Measurements from ENCODE around the gene SBK3.
A peak's percentile ranks its signal among the peaks of the same experiment; 100 is the strongest.
"Not testable (repeated sequence)": the region's sequence is repeated elsewhere in the genome, so short reads cannot be mapped to it uniquely, and the experiment has no call there.

The SBK3 gene

DNA sequence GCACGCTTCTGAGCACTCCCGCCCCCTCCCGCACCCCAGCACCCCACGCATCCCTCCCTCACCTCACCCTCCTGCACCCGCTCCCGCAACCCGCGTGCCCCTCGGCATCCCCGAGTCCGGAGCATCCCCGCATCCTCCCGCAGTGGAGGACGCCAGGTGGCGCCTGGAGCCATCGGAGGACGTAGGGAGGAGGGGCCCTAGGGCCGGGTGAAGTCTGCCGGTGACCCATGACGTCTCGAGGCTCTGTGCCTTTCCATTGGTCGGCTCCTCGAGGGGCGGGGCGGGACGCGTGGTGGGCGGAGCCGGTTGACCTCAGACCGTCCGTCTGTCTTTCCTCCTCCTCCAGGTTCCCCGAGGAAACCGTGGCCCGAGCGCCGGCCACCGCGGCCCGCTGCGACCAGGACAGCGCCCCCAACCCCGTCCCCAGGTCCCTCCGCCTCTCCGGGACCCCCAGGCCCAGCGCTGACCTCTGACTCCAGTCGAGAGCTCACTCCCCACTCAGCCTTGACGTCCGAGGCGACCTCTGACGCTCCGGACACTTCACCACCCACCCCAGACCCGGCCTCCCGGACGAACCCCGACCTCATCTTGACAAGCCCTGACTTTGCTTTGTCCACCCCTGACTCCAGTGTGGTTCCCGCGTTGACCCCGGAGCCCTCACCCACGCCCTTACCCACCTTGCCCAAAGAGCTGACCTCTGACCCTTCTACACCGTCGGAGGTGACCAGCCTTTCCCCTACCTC, 28.3 kb downstream of the SBK3 start:
- peak; percentile 88 for DNase-seq (ENCODE audit: low read depth)

DNA sequence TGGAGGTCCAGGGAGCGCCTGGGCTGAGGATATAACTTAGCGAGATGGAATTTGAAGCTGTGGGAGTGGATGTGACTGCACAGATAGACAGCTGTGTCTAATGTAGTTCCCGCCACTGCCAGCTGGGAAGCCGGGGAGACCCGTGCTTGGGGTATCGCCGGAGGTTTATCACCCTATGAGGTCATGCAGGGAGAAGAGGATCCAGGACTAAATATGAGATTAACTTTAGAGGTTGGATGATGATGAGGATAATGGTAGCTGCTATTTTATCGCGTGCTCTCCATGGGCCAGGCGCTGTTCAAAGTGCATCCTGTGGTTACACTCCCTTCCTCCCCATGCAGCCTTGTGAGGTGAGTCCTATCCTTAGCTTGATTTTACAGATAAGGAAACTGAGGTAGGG, 37.2 kb downstream of the SBK3 start:
- no peak for DNase-seq (ENCODE audit: low read depth)

DNA sequence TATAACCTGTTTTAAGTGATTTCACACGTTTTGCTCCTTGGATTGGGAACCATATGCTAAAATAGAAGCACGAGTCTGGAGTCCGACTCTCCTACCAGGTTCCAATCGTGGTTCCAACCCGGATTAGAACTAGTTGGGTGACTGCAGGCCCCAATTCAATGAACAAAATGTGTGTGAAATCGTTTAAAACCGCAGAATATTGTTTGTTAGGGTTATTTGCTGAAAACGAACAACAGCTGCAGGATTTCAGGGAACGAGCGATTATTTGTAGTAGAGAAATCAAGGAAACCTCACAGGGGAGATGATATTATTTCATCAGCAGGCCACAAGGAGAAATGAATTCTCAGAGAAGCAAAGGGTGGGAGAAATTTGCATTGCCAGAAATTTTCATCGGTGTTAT, 40.4 kb downstream of the SBK3 start:
- no peak for DNase-seq (ENCODE audit: low read depth)

DNA sequence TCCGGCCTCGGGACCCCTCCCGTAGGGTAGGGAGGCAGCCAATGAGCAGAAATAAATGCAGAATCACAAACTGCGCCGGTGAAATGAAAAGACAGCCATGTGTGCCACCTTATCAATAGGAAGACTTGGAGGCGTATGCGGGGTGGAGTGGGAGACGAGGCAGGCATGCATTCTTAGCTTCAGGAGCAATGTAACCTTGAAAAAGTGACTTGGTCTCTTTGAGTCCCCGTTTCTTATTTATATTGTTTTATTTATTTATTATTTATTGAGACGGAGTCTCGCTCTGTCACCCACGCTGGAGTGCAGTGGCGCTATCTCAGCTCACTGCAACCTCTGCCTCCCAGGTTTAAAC, 41.1 kb downstream of the SBK3 start:
- no peak for DNase-seq (ENCODE audit: low read depth)

DNA sequence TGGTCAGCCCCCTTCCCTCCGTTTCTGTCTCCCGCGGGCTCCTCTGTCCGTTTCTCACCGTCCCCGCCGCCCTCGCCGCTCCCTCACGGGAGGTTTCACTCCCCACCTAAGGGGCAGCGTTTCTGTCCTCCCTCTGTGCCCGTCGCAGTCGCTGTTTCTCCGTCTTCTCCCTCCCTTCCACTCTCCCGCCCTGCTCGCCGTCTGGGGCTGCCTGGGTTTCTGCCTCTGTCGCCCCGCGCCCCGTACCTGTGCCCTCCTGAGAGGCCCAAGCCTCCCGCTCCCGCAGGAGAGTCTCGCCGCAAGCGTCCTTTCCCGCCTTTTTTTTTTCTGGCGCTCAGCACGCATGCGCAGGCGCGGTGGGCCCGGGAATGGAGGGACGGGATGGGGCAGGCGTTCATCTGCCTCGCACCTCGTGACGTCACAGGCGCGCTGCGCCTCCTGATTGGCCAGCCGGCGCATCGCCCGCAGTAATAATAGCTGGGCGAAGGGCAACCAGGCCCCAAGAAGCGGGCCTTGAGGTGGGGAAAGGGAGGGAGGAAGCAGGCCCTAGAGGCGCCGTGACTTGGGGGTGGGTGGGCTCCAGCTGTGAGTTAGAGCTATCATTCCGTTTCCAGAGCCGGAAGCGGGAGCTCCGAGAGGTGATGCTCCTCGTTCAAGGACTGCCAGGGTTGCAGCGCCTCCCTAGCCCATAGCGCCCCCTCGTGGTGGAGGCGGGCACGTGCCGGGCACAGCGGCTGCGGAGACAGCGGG, 41.7 kb downstream of the SBK3 start:
- peak; percentile 90 for DNase-seq (ENCODE audit: low read depth)

DNA sequence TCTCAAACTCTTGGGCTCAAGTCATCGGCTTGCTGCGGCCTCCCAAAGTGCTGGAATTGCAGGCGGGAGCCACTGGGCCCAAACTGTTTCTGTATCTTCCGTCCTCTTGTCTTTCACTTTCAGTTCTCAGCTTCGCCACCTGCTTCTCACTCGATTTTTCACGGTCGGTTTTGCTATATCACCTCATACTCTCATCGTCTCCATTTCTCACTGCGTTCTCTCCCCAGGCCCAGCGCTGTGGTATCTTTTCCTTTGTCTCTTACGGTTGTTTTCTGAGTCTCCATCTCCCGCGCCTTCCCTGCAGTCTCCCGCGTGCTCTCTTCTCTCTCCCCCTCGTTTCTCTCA, 42.2 kb downstream of the SBK3 start:
- DNase-seq (ENCODE audit: low read depth): no peak

DNA sequence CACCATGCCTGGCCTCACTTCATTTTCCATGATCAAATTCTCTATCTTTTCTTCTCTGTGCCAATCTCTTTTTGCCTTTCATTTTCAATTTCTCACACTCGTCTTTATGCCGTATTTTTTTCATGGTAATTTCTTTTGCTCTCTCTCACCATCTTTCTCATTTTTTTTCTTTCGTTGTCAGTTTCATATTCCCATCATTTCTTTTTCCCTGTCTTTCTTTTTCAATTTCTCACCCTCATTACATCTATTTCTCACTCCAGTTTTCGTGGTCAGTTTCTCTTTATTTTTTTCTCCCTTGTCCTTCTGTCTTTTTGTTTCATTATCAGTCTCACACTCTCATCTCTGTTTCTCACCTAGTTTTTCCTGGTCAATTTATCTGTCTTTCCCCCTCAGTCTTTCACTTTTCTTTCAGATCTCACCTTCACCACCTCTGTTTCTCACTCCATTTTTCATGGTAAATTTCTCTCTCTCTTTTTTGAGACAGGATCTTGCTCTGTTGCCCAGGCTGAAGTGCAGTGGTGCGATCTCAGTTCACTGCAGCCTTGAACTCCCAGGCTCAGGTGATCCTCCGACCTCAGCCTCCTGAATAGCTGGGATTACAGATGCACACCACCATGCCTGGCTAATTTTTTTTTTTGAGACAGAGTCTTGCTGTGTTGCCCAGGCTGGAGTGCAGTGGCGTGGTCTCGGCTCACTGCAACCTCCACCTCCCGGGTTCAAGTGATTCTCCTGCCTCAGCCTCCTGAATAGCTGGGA, 43.0 kb downstream of the SBK3 start:
- DNase-seq (ENCODE audit: low read depth): no peak

DNA sequence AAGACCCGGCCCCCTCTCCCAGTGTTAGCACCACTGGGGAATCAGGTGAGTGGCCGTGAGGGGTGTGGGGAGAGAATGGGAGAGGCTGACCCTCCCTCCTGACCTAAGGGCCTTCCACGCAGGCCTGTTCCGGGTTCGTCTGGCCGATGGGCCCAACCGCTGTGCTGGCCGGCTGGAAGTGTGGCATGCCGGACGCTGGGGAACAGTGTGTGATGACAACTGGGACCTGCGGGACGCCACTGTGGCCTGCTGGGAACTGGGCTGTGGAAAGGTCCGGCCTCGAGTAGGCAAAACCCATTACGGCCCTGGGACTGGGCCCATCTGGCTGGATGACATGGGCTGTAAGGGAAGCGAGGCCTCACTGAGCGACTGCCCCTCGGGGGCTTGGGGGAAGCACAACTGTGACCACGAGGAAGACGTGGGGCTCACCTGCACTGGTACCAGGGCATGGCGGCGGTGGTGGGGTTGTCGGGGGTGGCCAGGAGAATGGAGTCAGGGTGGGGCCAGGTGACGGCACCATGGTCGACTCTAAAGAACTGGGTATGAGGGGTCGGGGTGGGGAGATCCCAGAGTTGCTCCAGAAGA, 44.9 kb downstream of the SBK3 start:
- no peak for DNase-seq (ENCODE audit: low read depth)

DNA sequence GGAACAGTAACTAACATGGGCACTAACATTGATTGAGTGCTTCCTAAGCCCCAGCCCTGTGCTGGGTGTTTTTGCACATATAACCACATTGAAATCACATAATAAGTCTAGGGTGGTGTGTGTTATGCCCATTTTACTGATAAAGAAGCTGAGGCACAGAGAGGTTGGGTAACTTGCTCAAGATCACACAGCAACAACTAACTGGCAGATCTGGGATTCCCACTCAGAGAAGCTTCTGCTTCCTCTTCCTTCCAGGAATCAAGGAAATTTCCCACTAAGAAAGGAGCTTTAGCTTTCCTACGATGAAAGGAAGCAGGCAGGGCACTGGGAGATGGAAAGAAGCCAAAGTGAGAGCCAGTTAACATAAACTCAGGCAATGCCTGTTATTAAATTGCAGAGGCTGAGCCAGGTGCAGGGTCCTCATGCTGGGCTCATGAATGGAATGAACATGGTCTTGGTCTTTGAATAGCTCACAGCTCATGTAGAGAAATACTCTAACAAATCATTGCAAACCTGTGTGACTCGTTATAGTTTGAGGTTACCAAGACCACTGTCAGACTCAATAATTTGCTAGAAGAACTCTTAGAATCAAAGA, 47.0 kb downstream of the SBK3 start:
- no peak for DNase-seq (ENCODE audit: low read depth)

DNA sequence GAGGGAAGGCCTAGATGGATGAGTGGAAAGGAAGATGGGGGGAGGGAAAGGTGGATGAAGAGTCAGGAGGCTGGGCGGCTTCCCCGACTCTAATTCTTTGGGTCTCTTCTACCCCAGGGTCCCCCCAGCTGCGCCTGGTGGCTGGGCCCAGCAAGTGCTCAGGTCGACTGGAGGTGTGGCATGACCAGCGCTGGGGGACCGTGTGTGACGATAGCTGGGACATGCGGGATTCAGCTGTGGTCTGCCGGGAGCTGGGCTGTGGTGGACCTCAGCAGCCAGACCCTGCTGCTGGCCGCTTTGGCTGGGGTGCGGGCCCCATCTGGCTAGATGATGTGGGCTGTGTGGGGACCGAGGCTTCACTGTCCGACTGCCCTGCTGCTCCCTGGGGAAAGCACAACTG, 47.6 kb downstream of the SBK3 start:
- no peak for DNase-seq (ENCODE audit: low read depth)

DNA sequence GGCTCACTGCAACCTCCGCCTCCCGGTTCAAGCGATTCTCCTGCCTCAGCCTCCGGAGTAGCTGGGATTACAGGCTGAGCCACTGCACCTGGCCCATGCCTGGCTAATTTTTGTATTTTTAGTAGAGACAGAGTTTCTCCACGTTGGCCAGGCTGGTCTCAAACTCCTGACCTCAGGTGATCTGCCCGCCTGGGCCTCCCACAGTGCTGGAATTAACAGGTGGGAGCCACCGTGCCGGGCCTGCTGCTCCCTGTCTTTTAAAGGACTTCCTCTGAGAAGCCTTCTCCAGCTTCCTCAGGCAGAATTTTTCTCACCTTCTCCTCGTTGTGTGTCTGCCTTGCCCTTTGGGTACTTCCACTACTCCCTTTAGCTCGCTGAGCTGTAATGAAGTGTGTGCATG, 48.5 kb downstream of the SBK3 start:
- not testable (repeated sequence) for DNase-seq (ENCODE audit: low read depth)

DNA sequence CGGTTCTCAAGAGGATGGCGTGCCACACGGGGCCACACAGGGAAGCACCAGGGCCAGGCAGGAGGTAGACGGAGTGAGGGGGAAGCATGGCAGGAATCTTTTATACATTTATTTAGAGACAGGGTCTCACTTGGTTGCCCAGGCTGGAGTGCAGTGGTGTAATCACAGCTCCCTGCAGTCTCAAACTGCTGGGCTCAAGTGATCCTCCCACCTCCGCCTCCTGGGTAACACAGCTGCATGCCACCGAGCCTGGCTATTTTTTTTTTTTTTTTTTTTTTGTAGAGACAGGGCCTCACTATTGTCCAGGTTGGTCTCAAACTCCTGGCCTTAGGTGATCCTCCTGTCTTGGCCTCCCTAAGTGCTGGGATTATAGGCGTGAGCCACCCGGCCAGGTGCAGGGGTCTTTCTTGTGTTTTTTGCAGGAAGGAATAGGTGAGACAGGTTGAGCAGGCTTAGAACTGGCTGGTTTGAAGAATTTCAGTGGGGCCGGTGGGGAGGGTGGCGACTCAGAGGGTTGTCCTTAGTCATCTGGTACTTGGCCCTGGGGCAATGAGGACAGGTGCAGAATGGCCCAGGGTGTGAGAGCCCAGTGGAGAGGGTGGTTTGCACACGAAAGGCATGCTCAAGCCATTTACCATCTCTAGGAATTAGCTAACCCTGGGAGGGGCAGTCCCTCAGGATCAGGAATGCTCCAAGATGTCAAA, 49.5 kb downstream of the SBK3 start:
- DNase-seq (ENCODE audit: low read depth): no peak

DNA sequence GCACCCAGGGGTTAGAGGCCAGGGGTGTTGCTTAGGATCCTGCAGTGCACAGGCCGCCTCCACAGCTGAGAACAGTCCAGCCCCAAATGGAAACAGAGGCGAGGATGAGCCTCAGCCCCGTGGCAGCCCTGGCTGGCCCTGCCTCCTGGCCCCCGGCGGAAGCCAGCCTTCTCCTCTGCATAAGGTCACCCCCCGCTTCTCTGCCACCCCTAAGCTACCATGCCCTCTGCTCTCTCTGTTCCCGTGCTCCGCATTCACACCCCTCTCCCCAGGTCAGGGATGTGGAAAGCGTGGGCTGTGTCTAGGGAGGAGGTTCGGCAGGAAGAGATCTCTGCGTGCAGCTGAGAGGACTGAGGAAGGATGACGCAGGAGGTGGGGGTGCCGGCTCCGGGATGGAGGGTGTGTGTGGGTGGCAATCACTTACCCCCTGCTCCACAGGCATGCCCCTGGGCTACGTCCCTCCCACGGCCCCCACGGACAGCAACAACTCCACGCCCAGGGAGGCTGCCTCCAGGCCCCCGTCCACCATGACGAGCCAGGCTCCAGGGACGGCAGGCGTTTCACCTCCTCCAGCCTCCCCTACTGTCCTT, 51.1 kb downstream of the SBK3 start:
- DNase-seq (ENCODE audit: low read depth): no peak

DNA sequence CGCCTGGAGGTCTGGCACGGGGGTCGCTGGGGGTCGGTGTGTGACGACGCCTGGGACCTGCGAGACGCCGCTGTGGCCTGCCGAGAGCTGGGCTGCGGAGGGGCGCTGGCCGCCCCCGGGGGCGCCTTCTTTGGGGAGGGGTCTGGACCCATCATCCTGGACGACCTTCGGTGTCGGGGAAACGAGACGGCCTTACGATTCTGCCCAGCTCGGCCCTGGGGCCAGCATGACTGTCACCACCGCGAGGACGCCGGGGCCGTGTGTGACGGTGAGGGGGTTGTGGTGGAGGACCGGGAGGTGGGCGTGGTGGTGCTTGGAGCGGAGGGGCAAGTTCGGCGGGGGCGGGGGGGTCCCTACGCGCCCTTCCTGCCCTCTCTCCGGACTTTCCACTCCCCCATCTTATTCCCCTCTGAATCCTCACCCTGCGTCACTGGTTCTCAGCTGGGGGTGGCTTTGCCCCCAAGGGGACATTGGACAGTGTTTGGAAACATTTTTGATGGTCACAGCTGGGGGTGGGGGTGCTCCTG, 51.6 kb downstream of the SBK3 start:
- no peak for DNase-seq (ENCODE audit: low read depth)

DNA sequence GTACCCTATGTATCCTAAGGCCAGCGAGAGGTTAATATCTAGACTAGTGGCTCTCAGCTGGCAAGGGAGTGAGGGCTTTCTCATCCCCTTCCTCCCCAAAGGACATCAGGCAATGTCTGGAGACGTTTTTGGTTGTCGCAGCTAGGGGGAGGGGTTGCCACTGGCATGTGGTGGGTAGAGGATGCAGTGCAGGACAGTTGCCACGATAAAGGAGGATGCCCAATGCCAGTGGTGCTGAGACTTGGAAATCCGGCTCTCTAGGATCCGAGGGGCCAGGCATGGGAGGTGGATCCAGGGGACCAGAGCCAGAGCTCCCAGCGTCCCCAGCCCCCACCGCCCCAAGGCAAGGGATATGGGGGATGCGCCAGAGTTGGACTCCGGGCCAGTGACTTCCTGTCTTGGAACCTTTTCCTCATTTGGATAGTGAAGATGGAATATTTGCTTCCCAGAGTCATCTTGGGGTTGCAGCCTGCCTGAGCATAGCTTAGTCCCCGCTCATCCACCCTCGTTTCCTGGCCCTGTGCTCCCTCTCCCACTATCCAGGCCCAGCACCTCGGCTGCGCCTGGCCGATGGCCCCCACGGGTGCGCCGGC, 52.2 kb downstream of the SBK3 start:
- DNase-seq (ENCODE audit: low read depth): no peak

DNA sequence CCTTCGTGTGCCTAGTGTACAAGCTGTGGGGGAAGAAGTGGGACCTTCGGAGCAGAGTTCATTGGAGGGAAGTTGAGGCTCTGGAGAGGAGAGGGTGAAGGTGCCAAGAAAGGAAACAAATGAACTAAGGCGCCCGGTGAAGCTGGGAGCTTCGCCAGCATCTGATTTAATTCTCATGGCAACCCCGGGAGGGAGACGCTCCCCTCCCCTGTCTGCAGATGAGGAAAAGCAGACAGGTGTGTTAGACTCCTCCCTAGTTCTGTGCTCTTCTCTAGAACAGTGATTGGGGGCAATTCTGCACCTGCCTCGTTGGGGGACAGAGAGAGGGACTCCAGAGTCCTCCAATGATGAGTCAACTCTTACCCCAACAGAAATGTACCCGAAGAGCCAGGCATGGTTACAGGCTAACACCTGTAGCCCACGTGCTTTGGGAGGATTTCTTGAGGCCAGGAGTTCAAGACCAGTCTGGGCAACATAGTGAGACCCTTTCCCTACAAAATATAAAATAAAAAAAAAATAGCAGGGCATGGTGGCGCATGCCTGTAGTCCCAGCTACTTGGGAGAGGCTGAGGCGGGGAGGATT, 52.9 kb downstream of the SBK3 start:
- DNase-seq (ENCODE audit: low read depth): no peak

DNA sequence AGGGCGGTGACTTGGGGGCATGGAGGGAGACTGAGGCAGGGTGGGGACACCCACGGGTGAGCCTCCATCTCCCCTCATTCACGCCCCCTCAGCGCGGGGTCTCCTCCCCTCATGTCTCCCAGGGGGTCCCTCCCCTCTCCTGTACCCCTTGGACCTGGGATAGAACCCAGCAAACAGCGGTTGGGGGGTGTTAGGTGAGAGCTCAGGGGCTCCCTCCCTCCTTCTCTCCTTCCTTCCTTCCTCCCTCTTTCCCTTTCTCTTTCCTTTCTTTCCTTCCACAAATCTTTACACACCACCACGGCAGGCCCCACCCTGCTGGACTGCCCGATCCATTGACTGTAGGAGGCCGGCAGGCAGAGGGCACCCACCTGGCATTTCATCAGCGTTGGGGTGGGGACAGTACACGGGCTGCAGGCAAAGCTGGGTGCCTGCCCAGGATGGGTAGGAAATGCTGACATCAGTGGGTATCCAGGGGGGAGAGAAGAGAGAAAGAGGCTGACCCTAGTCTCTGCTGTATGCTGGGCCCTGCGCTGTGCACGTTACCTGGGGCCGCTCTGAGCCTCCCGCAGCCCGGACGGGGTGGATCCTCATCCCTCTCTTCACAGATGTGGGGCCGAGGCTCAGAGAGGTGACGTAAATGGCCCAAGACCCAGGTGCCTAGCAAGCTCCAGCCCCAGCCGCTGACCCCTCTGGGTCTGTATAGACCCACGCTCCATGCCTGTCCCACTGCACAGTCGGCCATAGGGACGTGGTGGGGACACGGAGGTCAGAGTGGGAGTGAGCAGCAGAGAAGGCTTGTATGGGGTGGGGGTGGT, 53.6 kb downstream of the SBK3 start:
- DNase-seq (ENCODE audit: low read depth): no peak

All from activated T-cell treated with anti-CD3 and anti-CD28 coated beads for 48 hours (primary cell).